ENCODE results near the gene DMD. TPM values are rescaled to one million over a fixed set of nuclear protein-coding genes. Genes with fewer than 3 reads are reported as not detected.

DMD gene
- total RNA-seq, 1 donor from 2014 or later, result 23.9 TPM

- Mint-ChIP-seq H3K4me3 (ENCODE audit: low read depth) (no peak overlapping the region), H3K27me3 (no peaks in the 10 kb centered on the region), H3K36me3 (ENCODE audit: insufficient read depth) (no peaks in the 10 kb centered on the region), H3K27ac (no peak overlapping the region), H3K9me3 (ENCODE audit: low read depth) (peaks cover 27% of the 10 kb centered on the region), H3K4me1 (ENCODE audit: low read depth) (peaks cover 4% of the 10 kb centered on the region)
- TF ChIP-seq, protein P1, sequence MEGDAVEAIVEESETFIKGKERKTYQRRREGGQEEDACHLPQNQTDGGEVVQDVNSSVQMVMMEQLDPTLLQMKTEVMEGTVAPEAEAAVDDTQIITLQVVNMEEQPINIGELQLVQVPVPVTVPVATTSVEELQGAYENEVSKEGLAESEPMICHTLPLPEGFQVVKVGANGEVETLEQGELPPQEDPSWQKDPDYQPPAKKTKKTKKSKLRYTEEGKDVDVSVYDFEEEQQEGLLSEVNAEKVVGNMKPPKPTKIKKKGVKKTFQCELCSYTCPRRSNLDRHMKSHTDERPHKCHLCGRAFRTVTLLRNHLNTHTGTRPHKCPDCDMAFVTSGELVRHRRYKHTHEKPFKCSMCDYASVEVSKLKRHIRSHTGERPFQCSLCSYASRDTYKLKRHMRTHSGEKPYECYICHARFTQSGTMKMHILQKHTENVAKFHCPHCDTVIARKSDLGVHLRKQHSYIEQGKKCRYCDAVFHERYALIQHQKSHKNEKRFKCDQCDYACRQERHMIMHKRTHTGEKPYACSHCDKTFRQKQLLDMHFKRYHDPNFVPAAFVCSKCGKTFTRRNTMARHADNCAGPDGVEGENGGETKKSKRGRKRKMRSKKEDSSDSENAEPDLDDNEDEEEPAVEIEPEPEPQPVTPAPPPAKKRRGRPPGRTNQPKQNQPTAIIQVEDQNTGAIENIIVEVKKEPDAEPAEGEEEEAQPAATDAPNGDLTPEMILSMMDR (IDR thresholded peaks at IDR 0.05; ENCODE audit: unreplicated experiment), result no peak
- DNase-seq (ENCODE audit: low spot score, unreplicated experiment), result no peak
These were observed 1878.1 kb downstream of the DMD start for GRCh38 chrX:31333165-31333831.

- Mint-ChIP-seq H3K9me3 (ENCODE audit: low read depth) (peaks cover 30% of the 10 kb centered on the region), H3K27me3 (no peaks in the 10 kb centered on the region), H3K4me1 (ENCODE audit: low read depth) (peaks cover 4% of the 10 kb centered on the region), H3K27ac (no peak overlapping the region), H3K36me3 (ENCODE audit: insufficient read depth) (no peaks in the 10 kb centered on the region), H3K4me3 (ENCODE audit: low read depth) (no peak overlapping the region)
- TF ChIP-seq, protein P1 (IDR thresholded peaks at IDR 0.05; ENCODE audit: unreplicated experiment), result no peak
- no peak for DNase-seq (ENCODE audit: low spot score, unreplicated experiment)
These were observed 1879.4 kb downstream of the DMD start for GRCh38 chrX:31331928-31332327.

GRCh38 chrX:31331015-31331414 is 1880.3 kb downstream of the DMD start:
- Mint-ChIP-seq H3K27me3 (no peaks in the 10 kb centered on the region), H3K4me1 (ENCODE audit: low read depth) (peaks cover 2% of the 10 kb centered on the region), H3K36me3 (ENCODE audit: insufficient read depth) (no peaks in the 10 kb centered on the region), H3K4me3 (ENCODE audit: low read depth) (no peak overlapping the region), H3K27ac (no peak overlapping the region), H3K9me3 (ENCODE audit: low read depth) (peaks cover 29% of the 10 kb centered on the region)
- TF ChIP-seq, protein P1 (IDR thresholded peaks at IDR 0.05; ENCODE audit: unreplicated experiment), result no peak
- no peak for DNase-seq (ENCODE audit: low spot score, unreplicated experiment)

DNA sequence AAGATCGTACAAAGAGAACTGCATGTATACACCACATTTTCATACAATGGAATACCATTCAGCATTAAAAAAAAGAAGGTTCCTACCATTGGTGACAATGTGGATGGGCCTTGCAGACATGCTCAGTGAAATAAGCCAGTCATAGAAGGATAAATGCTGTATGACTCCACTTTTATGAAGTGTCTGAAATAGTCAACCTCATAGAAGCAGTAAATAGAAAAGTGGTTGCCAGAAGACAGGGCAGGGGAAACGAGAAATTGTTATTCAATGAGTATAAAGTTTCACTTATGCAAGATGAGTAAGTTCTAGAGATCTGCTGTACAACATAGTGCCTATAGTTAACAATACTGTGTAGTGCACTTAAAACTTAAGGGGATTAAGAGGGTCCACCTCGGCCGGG is 1882.1 kb downstream of the DMD start:
- peaks cover 1% of the 10 kb centered on the region for H3K4me1 Mint-ChIP-seq (ENCODE audit: low read depth)
- no peak overlapping the region for H3K27ac Mint-ChIP-seq
- H3K27me3 Mint-ChIP-seq, result no peaks in the 10 kb centered on the region
- TF ChIP-seq, protein P1 (IDR thresholded peaks at IDR 0.05; ENCODE audit: unreplicated experiment), result no peak
- no peaks in the 10 kb centered on the region for H3K36me3 Mint-ChIP-seq (ENCODE audit: insufficient read depth)
- H3K4me3 Mint-ChIP-seq (ENCODE audit: low read depth), result no peak overlapping the region
- H3K9me3 Mint-ChIP-seq (ENCODE audit: low read depth), result peaks cover 21% of the 10 kb centered on the region
- no peak for DNase-seq (ENCODE audit: low spot score, unreplicated experiment)

GRCh38 chrX:31323658-31324057 is 1887.7 kb downstream of the DMD start:
- H3K36me3 Mint-ChIP-seq (ENCODE audit: insufficient read depth), result peaks cover 1% of the 10 kb centered on the region
- no peak for DNase-seq (ENCODE audit: low spot score, unreplicated experiment)
- H3K4me3 Mint-ChIP-seq (ENCODE audit: low read depth), result no peak overlapping the region
- H3K27me3 Mint-ChIP-seq, result no peaks in the 10 kb centered on the region
- H3K27ac Mint-ChIP-seq, result peak overlapping the region; percentile 8
- H3K9me3 Mint-ChIP-seq (ENCODE audit: low read depth), result peaks cover 11% of the 10 kb centered on the region
- TF ChIP-seq, protein P1 (IDR thresholded peaks at IDR 0.05; ENCODE audit: unreplicated experiment), result no peak
- H3K4me1 Mint-ChIP-seq (ENCODE audit: low read depth), result peaks cover 13% of the 10 kb centered on the region
